ENCODE data around the gene SAFB. TPM values are rescaled to one million over a fixed set of nuclear protein-coding genes. Genes with fewer than 3 reads are reported as not detected.

The SAFB gene
- polyA plus RNA-seq (ENCODE audit: insufficient read length in 10 of 10), result 100 to 1,000 TPM in 3 of 10 donors, 10 to 100 TPM in 7; 73.7 to 106 (median 90.6) TPM
- long read RNA-seq, donor 1, partial matches to known transcripts, result 224 of 230 reads
- long read RNA-seq, donor 1, other reads (novel, unspliced or antisense), result 0 of 230 reads
- long read RNA-seq, donor 2, partial matches to known transcripts, result 246 of 262 reads
- long read RNA-seq, donor 2, other reads (novel, unspliced or antisense), result 12 of 262 reads
- long read RNA-seq, donor 3, result 0 reads
- long read RNA-seq, donor 4, partial matches to known transcripts, result 259 of 268 reads
- long read RNA-seq, donor 4, other reads (novel, unspliced or antisense), result 7 of 268 reads
- long read RNA-seq, donor 5, partial matches to known transcripts, result 523 of 525 reads
- long read RNA-seq, donor 5, other reads (novel, unspliced or antisense), result 0 of 525 reads
- long read RNA-seq, donor 6, partial matches to known transcripts, result 12 of 18 reads
- long read RNA-seq, donor 6, other reads (novel, unspliced or antisense), result 0 of 18 reads
- long read RNA-seq, donor 7, partial matches to known transcripts, result 5 of 10 reads
- long read RNA-seq, donor 7, other reads (novel, unspliced or antisense), result 0 of 10 reads
- long read RNA-seq, donor 8, partial matches to known transcripts, result 0 of 1 reads
- long read RNA-seq, donor 8, other reads (novel, unspliced or antisense), result 0 of 1 reads
- long read RNA-seq, donor 9, partial matches to known transcripts, result 0 of 1 reads
- long read RNA-seq, donor 9, other reads (novel, unspliced or antisense), result 0 of 1 reads

DNA sequence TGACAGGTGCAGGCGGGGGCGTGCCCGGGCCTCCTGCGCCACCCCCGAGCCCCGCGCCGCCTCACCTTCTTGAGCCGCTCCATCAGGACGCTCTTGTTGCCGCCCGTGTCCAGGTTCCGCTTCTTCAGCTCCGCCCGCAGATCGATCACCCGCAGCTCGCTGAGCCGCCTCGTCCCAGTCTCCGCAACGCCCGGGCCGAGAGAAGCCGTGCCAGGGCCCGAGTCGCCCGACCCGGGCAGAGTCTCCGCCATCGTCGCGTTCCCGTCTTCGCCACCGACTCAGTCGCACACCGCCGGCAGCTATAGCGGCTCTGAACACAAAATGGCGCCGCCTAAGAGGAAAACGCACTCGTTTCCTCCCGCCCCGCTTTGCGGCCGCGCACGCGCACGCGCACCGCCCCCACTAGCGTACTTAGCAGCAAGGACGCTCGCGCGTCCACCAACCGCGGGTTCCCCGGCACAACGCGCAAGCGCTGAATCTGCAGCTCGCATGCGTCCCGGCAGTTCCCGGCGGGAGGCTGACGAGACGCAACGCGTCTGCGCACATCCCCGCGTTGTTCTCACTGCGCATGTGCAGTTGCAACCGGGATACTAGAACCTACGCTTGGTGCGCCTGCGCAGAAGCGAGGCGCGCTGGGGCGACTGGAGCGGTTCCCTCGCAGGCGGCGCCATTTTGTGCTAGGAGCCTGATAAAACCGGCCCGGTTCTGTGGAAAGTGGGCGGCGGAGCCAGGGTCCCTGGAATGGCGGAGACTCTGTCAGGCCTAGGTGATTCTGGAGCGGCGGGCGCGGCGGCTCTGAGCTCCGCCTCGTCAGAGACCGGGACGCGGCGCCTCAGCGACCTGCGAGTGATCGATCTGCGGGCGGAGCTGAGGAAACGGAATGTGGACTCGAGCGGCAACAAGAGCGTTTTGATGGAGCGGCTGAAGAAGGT lies at the start of gene SAFB, which contains the start of gene SAFB2:
Gene SAFB (plus strand): TSS at position 619 of the 932 bp plus-strand sequence. CDS start 123 bp downstream, at position 742.
Gene SAFB2 (minus strand): TSS at position 312 of the 932 bp plus-strand sequence. CDS start 61 bp downstream, at position 251.
- DNase-seq, result peak; percentile 100

DNA sequence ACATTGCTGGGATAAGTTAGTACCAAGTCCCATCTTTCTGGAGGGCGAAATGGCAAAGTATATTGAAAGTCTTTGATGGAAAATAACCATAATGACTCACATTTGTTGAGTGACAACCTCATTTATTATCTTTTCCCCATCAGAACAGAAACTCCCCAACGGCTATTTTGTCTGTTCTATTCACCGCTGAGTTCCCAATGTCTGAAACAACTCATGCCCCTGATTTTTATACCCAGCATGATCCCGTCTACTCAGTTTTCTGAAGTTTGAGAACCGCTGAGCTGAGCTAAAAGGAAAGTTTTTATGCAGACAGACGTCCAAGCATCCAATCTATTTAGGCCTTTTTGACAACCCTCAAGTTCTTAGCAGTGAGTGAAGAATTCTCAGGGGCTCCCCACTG lies 47.3 kb upstream of the SAFB start:
- DNase-seq, result no peak

DNA sequence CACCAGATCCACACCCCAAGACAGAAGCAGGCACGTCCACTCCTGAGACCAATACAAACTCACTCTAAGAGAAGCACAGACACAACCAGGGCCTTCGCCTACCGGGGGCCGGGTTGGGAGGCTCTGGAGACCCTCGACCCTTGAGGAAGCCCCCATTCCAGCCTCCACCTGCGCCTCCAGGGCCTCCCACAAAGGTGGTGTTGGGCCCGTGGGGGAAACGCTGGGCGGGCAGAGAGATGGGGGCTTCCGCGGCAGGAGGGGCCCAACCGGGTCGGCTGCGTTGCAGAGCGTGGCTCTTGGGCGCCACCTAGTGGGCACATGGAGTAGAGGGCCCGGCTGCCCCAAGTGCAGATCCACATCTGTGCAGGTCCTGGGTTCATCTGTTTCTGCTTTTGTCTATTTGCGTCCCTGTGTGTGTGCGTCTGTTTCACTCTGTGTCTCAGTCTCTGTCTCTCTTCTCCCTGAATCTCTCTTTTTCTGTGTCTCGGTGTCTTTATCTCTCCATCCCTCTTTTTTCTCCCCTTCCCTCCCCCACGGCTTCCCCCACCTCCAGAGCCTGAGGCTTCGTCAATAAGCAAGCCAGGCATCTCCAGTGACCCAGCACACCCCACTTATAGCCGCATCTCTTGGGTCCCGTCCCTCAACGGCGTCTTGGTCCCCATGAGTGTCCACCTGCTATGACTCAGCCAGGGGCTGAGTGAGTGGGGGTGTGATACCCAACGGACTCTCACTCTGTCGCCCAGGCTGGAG lies 44.6 kb upstream of the SAFB start:
- peak; percentile 51 to 87 (median 75) for DNase-seq

DNA sequence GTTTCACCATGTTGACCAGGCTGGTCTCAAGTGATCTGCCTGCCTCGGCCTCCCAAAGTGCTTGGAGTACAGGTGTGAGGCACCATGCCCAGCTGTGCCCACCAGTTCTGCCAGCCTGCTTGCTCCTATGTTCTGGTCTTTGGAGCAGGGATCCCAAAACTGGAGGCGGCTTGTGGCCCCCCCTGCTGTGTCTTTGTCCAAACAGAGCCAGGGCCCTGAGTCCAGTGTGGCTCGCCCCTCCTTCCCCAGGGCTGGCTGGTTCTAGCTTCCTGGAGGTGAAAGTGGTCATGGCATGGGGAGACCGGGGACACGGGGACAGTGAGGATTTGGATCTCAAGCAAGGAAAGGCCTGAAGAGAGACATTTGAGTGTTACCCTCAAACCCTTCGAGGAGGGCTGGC lies 43.6 kb upstream of the SAFB start:
- DNase-seq, result no peak

DNA sequence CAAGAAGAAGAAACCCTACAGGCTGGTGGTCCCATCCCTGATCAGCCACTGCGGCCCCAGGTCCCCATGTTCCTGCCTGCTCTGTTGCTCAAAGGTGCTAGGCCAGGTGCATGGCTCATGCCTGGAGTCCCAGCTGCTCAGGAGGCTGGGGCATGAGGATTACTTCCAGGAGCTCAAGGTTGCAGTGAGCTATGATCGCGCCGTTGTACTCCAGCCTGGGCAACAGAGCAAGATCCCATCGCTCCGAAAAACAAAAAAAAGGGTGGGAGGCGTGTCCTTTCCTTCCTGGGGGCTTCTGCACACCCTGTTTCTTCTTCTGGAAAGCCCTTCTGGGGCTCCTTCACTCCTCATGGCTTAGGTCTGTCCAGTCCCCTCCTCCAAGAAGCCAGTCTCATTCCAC lies 43.2 kb upstream of the SAFB start:
- no peak for DNase-seq

DNA sequence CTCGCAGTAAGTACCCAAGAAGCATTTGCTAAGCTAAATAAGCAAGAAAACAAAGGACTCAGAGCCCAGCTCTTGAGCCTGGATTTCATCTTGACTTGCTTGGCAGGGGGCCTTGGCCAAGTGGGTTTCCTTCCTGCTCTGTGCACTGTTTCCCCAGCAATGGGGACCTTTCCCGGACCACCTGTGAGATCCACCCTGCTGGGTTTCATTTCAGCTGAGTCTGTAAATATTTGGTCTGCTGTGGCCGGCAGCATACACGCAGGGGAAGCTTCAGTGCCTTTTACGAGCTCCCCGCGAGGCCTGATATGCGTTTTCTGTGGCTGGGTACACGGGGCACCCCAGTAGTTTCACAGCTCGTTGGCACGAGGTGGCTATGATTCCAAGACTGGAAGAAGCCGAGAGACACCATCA lies 42.7 kb upstream of the SAFB start:
- DNase-seq, result peak in 1 of 3 donors; percentile 66

DNA sequence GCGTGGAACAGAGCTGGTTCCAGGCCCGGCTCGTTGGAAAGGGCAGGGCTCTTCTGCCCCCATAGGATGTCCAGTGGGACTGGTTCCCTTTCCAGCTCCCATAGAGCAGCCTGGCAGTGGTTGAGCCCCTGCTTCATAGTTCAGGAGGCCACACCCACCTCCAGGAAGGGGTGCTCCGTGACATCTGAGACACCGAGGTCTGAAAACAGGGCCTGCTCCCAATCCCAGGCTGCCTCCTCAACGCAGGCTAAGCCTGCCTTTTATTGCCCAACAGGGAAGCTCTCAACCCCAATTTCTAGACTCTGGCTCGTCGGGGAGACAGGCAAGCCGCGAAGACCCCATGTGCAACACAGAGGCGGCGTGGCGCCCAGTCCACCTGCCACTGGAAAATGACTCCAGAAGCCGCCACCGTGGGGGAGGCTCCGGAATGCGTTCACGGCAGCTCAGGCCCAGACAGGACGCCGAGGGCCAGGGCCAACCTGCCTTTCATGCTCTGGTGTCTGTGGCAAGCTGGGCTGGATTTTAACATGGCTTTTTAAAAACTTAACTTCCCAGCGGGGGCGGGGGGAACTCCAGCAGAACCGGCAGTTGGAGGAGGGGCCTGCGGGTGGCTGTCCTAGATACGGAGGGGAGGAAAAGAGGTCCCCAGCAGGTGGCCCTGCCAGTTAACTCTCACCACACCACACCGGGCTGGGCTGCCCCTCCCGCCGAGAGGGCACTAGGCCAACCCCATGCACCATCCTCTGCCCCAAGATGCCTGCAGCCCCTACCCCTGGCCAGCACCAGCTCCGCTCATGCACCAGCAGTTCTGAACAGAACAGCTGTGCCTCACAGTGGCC lies 37.2 kb upstream of the SAFB start:
- peak; percentile 32 to 62 (median 39) for DNase-seq

DNA sequence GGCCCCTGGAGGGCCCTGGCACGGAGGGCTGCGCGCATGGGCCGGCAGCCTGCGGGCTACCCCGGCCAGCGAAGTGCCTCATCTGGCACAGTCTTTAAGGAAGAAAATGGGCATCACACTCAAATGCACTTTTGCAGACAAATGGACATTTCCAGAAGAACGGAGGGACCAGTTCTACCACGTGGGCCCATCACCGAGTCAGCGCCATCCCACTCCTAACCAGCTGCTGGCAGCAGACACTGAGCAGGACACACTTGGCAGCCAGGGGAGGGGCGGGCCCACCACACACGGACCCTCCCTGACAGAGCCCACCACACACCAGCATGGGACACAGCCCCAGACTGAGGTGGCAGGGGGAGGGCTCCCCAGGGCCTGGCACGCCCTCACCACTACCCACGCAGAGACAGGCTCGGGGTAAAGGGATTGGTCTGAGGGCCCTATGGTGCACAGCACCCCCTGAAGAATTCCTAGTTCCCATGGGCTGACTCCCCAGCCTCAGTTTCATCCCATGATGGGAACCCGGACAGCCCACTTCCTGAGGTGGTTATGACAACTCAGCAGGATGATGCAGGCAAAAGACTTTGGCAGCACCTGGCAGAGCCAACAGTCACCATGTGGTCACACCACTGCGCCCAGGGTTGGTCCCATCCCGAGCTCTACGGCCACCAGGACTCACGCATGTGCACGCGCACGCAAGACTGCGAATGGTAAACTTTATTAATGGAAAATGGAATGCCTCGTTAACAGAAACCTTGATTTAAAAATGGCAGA lies 36.4 kb upstream of the SAFB start:
- DNase-seq, result peak in 1 of 3 donors; percentile 32

DNA sequence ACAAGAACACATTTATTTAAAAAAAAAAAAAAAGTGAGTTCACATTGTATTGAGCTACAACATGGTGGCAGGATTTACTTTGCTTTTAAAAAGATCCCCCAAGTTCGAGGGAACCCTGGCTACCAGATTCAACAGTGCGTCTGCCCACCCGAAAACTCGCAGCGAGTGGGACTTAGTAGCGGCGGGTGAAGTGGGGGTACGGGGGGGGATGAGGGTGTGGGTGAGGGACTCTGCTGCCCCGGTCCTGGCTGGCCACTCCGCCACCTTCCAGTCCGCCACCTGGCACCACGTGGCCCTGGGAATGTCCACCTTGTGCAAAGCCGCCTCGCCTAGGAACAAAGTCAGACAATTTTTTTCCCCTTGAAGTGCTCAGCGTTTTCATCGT lies 35.8 kb upstream of the SAFB start:
- DNase-seq, result no peak

DNA sequence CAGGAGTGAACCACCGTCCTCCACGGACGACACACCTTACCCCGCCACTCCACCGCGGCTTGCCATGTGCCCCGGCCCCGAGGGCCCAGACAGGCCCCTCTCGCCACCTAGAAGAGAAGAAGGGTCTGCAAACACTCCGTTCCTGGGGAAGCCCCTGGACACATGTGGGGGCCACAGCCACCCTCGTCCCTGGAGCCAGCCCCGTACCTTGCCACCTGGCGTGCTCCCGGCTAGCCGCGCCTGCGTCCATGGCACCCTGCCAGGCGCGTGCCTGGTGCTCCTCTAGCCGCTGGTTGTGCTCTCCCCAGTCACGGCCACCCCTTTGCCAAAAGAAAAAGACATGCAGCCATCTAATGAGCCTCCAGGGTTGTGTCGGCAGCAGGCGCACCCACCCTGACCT lies 35.2 kb upstream of the SAFB start:
- DNase-seq, result no peak

DNA sequence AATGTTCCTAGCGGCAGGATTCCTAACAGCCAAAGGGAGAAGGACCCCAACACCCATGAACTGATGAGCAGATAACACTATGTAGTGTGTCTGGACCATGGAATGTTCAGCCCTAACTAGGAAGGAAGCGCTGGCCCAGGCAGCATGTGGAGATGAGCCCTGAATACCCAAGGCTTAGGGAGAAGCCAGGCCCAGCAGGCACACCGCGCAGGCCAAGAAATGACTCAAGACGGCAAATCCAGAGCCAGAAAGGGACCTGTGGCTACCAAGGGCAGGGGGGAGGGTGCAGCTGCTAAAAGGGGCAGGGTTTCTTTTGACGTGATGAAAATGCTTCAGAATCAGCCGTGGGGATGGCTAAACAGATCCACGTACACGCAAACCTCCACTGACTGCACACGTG lies 34.4 kb upstream of the SAFB start:
- no peak for DNase-seq

DNA sequence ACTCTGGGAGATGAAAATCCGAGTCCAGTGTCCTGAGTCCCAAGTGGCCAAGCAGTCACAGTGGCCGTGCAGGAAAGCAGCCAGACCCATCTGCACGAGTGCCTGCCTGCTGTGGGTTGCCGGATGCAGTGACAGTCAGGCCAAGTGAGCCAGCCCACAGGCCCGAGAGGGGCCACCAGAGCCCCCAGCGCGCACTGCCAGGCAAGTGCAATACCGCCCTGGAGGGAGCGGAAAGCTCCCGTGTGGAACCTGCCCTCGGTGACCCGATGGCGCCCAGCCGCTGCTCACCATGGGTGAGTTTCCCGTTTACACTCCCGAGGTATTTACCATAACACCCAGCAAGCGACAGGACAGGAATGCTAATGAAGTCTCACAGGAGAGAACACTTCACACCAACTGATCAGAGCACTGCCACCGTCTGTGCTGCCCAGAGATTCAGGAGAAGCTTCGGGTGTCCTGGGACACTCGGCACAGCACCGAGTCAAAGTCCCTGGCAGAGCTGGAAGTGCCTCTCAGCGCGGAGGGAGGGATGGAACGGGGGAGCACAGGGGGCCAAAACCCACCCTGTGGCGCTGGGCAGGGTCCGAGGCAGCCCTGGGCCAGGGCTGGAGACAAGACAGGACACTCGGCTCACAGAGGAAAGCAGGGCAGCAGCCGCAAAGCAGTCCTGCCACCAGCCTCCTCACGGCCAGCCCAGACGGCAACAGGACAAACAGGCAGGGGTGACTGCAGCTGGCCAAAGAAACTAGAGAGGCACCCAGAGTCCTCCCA lies 33.8 kb upstream of the SAFB start:
- no peak for DNase-seq

DNA sequence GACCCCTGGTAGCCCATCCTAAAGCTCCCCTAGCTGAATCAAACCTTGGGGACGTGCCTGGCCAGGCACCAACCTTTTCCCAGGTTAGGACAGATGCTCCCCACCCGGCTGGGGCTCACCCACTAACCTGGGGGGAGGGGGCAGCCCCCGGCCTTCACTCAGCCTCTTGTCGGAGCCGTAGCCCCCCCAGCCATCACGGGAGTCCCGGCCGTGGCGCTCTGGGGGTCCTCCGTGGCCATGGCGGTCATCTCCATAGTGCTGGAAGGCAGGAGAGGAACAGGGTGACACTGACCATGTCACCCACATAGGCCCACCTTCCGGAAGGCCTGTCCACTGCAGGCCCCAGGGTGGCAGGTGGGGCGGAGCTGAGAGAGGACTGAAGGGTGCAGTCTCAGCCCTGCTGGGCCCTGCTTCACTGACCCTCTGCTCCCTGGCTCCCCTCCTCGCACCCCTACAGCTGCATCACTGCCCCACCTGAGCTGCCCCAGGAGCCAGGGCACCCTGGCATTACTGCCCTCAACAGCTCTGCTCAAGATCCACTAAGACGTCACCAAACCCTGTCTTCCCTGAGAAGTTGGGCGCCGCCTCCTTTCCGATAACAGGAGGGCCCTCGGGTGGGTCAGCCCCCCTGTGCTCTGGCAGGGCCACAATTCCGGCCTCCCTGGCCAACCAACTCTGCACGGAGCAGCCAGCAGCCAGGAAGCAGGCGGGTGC lies 32.6 kb upstream of the SAFB start:
- no peak for DNase-seq

DNA sequence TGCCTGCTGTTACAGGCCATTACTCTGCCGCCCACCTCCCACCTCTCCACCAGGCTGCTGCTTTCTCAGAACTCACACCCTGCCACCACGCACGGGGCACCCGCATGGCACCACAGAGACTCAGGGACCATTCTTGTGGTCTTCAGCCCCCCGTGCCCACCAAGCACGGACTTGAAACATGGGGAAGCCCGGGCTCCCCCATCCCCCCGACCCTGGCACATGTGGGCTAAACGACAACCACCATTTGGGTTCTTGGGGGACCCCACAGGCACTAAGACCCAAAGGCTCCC lies 32.1 kb upstream of the SAFB start:
- DNase-seq, result no peak

DNA sequence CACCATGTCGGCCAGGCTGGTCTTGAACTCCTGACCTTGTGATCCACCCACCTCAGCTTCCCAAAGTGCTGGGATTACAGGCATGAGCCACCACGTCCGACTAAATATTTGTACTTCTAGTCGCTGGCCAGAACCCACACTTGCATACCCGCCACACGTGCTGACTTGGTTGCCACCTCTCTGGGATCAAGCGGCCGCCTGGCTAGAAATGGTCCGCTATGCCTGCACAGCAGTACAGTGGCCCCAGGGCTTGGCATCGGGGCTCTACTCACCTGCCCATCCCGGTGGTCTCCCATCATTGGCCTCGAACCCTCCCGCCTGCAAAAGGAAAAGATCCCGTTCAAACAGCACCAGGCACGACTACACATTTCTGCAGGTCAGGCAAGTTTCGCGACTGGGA lies 31.4 kb upstream of the SAFB start:
- DNase-seq, result no peak

DNA sequence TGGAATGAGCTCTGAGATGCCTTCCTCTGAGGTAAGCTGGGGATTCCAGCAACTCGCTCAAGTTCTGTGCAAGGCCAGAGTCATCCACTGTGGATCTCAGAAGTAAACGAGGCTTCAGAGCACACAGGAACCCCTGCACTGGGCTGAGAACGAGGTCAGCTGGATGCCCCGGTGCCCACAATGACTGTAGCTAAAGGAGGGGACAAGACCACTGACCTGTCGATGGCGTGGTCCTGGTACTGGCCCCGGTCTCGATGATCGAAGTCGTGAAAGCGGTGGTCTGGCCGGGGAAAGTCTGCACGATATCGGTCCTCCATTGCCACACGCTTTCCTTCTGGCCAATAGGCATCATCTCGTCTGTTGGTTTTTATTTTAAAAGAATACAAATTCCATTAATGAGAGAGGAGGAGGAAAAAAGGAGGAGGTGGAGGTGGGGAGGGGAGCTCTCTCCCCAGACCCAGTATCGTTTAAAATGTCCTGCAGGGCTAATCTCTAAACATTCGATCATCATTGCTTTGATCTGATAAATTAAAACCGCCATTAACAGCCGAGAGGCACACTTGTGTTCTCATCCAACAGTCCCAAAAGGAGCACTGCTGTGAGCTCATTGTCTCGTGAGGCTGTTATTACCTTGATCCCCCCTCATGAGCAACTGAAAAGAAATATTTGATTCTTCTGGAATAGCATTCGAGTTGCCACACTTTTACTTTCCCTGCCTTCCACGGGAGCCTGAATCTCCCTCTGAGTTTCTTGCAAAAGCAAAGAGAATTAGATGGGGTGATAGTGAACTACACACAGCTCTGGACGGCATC lies 30.1 kb upstream of the SAFB start:
- DNase-seq, result no peak
